Stimulated activated CD8-positive, alpha-beta memory T cell treated with anti-CD3 and anti-CD28 coated beads, Interleukin-4, amount 100 ng/mL, for 48 hours (primary cell): ENCODE results near the gene NTN1.

ENCODE experiments used
- DNase-seq: peaks from one replicate; pipeline ENCODE4 v3.0.0-alpha.2; 2020

NTN1 gene

DNA sequence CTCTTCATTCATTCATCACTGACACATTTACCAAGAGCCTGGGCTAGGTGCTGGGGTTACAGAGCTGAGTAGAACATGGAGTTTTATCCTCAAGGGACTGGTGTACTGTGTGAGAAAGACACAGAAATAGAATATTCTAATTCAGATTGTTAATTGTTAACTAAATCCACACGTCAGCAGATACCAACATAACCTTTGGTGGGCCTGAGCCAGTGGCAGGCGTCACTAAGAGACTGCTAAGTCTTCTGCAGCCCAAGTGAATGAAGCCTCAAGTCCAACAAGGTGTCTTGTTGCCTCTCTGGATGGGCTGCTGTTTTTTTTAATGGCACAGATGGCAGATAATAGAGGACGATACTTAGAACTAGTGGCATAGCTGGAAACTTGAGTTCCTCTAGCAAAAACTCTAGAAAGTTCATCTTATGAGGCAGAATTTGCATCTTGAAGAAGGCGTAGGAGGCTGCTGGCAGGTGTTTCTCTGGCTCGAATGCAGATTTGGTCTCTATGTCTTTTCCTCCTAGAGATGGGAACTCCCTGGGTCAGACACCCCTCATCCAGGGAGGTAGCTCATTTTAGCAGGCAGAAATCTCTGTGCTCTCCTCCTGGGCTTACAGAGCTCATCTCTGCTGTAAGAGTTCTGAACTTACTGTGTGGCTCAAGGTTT is 179.5 kb downstream of the NTN1 start:
- no peak for DNase-seq

DNA sequence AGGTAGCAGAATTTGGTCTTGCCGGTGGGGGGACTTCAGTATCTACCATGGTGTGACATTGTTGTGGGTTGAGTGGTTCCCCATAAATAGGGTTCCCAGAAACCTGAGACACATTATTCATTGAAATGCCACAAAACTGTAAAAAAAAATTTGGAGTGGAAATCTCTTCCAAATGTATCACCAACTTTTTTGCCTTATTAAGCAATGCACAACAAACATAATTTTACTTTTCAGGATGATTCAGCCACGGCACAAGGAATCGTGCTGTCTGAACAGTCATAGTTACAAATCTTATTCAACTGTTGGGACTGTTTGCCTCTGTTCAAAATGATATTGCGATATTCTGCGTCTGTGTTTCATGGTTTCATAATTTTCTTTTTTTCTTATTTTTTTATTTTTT is 181.2 kb downstream of the NTN1 start:
- no peak for DNase-seq

DNA sequence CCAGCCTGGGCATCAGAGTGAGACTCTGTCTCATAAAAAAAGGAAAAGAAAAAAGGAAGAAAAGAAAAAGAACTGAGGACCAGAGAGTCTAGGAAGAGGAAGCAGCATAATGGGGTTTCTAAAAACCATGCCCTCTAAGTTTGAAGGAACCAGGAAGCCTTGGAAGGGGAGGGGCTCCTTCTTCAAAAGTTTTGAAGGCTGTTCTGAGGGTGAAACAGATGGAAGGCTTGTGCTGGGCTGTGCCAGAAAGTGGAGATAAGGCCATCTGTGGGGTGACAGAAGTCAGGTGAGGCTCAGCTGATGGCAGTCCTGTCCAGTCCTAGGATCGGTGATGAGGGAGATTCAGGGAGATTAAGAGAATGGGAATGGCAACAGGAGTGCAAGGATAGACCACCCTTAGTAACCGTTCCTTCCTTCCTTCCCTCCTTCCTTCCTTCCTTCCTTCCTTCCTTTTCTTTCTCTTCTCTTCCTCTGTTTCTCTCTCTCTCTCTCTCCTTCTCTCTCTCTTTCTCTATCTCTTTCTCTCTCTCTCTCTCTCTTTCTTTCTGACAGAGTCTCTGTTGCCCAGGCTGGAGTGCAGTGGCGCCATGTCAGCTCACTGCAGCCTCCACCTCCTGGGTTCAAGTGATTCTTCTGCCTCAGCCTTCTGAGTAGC is 182.6 kb downstream of the NTN1 start:
- no peak for DNase-seq

DNA sequence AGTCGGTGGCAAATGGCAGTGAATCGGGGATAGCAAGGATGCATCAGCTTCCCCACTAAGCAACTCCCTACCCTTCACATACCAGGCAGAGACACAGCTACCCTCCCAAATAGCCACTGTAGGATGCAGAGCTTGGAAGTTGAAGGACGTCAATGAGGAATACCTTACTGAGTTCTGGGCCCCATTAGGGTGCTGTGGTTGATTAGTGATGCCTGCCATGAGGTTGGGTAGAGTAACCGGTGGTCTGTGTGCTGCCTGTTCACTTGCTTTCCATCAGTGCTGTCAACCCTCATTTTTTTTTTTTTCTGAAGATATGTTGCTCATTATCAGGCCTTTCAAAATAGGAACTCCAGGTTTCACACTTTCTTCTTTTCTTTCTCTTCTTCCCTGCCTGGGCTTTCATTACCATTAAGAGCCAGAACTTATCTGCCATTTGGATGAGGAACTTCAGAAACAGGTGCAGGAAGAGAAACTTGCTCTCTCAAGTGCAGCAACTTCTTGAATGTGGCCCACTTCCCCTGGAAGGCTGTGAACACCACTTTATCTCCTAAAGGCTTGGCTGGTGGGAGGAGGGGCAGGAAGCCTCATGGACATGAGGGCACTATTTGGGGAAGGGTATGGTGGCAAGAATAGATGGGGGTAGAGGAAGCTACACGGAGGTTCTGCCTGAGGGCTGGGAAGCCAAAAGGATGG is 183.5 kb downstream of the NTN1 start:
- DNase-seq: no peak

DNA sequence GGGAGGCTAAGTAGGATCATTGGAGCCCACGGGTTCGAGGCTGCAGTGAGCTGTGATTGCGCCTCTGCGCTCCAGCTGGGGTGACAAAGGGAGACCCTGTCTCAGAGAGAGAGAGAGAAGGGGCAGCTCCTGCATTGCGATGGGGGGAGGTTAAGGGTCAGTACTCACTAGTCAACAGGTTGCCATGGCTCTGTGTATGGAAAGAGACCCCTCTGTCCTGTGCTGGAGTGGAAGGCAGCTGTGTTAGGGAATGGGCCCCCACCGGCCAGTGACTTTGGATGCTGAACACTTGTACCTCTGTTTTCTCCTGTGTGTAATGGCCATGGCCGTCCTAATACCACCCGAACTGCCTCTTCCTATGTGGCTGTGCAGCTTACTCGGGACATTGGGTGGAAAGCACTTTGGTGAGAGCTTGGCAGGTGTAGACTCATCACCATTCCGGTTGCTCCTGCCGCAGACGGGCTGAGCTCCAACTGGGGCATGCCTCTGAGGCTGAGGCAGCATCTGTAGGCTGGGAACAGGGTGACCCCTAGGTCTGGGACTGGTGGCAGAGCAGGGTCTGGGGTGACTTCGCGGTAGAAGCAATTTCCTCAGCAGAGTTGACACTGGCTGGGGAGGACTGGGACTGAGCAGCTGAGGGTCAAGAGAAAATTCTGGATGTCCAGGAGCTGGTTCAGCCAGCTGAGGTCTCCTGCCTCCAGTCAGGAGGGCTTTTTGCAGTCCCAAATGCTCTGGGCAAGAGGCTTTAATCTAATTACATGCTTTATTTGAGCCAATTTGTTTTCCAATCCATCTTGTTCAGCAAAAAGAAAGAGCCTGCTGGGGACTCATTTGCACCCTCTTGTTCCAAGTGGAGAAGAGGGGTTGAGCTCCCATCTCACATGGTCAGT is 184.5 kb downstream of the NTN1 start:
- DNase-seq: no peak

DNA sequence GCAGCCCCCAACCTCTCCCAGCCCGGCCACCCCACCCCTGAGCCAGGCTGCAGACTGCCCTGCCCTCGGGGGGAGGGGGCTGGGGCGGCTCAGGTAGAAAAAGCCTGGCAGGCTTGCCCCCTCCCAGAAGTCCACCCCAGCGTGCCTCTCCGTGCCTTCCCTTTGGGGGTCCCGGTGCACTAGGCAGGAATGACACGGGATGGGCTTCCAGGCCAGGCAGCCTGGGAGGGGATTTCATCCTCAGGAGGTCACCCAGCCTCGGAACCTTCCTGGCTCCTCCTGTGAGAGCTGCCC is 185.0 kb downstream of the NTN1 start:
- DNase-seq: no peak

DNA sequence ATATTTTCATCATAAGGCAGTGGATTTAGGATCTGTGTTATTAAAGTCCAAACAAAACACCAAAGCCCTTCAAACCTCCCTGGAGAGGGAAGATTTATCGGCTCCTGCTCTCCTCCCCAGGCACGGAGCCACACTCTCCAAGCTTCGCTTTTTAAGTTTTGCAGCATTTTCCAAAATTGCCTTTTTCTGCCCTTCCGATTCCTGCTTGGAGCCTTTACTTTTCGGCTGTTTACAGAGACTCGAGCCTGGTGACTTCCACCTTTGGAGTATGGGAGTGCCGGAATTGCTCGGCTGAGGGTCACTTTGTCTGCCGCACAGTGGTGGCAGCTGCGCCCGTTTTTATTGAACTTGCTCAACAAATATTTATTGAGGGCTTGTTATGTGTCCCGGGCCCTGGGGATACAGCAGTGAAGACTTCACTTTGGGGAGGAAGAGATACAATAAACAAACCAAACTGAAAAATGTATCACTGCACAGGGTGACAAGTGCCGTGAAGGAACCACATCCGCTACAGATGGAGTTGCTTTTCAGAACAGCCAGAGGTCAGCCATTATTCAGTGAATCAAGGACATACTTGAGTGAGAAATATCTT is 185.5 kb downstream of the NTN1 start:
- DNase-seq: no peak

DNA sequence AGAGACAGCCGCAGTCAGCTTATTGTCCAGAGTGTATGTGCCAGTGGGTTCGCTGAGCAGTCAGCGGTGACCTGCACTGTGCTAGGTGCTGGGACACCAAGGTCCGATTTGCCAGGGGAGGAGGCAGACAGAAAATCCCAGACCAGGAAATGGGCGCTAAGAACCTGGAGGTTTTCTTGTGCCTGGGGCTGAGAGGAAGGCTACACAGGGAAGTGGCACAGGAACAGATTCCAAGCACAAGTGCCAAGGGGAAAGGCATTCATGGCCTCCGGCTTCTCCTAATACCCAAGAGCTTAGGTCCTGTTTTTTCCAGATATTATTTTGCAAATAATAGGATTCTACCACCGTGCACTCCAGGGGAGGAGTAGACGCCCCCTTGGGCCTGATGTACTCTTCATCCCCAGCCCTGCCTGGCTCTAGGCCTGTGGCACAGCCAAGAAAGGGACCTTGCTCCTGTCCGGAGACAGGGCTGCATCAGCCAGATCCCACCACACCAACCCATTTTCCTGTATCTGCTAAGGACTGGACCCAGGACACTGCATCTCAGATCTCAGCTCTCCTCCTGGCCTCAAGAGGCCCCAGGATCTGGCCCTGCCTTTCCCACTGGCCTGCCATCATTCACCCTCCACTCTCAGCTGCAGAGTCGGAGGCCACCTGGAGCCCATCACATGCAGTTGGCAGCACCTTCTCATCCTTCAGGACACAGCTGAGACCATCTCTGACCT is 187.2 kb downstream of the NTN1 start:
- no peak for DNase-seq

DNA sequence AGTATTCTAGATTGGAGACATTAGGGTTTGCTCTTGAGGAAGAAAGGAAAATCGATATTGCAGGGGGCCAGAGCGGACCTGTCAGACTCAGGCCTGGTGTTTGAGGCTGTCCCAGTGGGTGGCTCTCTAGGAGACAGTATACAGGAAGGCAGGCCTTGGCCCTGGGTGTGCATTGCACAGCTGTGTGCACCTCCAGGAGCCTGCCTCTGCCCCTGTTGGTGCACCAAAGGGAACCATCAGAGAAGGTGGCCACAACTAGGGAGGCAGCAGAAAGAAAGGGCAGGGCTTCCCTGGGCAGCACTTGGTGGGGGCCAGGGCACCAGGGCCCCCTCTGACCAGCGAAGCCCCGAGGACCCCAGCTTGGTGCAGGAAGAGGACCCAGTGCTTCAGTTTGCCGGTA is 188.0 kb downstream of the NTN1 start:
- DNase-seq: no peak

DNA sequence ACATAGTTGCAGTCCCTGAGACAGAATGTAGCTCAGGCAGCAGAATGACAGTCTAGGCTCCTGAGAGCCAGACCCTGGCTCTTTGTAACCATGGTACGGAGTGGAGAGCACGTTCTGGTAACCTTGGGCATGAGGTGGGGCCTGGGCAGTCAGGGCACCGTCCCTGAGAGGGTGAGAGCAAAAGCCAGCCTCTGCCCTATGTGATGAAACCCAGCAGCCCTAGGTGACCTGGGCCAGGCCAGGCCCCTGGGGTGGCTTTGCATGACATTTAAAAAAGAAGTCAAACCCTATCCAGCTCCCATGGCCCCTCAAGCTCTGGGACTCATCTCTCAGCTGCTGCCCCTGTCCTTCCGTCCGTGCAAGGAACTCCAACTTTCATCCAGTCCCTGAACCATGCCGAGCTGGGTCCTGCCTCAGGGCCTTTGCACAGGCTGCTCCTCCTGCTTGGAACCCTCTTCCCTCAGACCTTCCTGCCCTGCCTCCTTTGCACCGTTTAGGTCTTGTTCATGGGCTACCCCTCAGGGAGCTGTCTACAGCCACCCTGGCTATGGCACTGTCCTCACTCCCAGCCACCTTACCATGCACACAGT is 188.6 kb downstream of the NTN1 start:
- no peak for DNase-seq

DNA sequence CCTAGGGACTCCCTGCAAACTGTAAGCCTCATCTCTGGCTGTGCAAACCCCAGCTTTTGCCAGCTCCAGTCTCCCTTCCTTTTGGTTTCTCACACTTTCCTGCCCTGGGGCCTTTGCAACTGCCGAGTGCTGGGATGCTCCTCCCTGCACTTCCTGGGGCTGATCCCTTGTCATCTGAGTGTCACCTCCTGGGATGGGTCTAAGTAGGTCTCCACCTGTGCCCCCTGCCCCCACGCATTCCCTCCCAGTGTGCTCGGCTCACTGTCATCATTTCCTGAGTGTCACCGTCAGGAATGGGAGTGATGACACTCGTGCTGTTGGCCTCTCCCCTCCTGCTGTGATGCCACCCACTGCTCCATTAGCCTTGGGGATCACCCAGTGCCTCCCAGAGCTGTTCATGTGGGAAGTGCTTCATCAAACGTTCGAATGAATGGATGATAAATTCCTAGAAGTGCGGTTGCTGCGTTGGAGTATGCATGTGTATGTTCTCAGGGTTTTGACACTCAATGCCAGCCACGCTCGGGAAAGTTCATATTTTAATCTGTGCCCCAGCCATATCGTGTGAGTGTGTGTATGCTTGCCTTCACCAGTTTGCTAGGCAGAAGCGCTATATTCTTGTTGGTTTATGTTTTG is 189.9 kb downstream of the NTN1 start:
- no peak for DNase-seq

DNA sequence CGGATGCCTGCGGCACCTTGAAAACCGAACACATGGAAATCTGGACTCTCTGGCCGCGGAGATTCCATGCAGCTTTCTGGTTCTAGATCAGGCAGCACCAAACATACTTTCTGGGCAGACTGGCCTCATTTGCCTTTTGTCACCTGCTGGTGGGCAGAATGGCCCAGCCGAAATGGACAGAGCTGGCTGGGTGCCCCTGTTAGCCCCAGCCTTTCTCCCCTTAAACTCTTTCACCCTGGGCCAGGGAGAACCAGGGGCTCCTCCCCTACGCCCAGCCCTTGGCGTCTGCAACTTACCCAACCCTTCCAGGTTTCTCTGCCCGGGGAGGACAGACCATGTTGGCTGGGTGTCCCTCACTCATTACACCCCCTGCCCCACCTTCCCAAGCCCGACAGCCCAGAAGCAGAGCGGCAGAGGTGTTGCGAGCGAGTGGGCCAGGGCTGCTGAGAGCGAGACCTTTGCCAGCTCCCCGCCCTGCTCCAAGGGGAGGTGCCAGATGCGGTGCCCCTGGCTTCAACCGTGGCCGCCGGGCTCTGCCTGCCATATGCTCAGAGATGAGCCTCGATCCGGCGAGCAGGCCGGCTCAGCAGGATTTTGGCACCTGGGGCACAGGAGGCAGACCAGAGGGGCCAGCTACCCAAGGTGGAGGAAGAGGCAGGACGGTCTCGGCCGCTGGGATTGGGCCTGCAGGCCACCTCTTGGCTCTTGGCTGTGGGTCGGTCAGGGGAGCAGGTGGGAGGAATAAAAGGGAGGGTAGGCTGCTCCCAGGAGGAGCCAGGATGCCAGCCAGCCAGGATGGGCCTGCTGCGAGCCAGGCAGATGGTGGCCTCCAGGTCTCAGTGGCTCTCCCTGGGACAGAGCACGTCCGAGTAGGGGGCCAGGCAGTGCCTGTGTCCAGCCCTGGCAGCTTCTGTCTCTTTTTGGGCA is 191.3 kb downstream of the NTN1 start:
- DNase-seq: no peak

DNA sequence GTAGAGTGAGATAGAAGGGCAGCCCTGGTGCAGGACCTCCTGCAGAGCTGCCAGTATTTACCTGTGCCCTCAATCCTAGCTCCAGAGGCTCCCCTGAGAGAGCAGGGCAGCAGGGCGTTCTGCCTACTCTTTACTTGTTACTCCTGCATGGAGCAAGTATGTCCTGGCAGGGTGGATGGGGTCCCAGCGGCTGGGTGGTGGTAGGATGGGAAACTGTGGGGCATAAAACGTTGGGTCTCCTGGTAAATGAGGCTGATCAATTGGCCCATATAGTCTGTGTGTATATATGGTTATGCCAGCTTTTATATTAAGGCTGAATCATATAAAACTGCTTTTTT is 192.0 kb downstream of the NTN1 start:
- no peak for DNase-seq

DNA sequence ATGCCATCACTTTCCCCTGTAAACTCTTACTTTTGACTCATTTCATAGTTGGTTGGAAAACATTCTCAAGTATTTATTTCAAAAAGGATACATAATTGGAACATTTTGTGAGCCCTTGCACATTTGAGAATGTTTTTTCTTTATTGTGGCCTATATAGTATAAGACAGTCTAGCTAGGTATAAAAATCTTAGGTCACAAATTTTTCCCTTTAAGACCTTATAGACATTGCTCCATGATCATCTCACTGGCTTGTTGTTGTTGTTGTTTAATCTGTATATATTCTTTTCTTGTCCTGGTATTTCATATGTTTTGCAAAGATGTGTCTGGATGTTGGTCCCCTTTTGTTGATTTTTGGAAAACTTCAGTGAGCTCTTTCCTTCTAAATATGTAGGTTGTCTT is 194.2 kb downstream of the NTN1 start:
- no peak for DNase-seq

DNA sequence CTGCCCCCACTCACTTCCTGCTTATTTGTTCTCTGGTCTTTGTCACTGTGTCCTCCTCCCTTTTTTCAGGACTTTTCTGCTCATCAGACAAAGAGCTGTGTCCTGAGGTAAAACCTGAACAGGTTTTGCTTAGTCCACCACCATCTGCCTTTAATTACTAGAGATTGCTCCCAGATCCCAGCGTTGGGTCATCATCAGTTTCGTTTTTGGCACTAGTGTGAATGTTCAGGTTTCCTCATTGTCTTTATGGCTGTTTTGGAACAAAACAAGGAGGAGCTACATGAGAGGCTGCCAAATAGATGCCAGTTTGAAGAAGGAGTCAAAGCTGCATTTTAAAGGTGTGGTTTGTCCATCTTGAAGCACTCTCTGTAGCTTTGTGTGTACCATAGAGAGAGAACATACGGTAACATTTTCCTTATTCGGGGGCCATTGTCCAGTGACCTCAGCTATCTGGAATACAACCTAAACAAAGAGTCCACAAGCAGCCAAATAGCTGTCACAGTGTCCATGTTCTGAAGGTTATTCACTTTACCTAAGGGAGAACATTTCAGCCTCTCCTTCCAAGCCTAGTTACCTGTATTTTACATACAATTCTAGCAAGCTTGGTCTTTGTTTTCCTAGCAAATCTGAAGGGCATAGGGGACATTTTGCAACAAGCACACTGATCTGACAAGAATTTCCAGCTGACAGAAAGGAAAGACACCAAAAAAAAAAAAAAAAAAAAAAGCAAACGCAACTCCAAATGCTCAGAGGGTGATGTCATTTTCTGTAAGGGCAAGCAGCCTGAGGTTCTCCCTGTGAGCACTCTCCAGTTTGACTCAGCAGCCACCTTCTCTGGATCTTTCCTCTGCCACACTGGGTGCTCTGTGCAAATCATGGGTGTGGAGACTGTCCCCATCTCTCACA is 196.1 kb downstream of the NTN1 start:
- no peak for DNase-seq

DNA sequence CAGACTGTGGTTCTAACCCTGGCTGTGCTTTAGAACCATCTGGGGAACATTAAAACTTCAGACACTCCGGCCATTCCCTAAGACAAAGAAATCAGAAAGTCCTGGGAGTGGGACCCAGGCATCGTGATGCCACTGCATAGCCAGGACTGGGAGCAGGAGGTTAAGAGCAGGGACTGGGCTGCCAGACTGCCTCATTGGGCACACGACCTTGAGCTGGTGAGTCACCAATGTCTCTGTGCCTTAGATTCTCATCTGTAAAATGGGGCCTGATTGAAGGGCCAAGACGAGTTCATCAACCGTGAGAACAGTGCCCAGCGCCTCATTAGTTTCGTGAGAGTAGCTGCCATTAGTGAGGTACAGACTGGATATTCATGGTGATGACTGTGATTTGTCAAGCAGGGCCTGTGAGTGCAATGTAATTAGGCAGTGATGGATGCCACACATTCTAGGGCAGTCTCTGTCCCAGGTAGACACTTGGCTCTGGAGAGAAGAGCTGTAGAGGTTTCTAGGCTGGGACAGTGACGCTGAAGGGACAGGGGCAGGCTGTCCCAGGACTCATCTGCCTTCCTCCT is 196.8 kb downstream of the NTN1 start:
- DNase-seq: no peak

DNA sequence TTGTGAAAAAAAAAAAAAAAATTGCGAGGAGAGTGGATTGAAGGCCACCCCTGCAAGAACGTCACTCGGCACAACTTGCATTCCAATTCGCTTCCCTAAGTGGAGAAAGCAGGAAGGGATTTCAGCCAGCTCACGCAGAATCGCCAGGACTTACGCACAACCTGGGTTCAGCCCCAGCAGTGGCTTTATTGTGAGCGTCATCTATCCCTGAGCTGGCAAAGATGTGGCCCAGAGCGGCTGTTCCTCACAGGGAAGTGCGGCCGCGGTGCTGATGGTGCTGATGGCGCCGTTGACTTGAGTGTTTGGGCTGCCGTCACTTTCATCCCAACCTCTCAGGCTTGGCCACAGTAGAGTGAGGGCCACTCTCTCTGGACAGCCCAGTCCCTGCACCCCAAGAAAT is 197.6 kb downstream of the NTN1 start:
- no peak for DNase-seq

DNA sequence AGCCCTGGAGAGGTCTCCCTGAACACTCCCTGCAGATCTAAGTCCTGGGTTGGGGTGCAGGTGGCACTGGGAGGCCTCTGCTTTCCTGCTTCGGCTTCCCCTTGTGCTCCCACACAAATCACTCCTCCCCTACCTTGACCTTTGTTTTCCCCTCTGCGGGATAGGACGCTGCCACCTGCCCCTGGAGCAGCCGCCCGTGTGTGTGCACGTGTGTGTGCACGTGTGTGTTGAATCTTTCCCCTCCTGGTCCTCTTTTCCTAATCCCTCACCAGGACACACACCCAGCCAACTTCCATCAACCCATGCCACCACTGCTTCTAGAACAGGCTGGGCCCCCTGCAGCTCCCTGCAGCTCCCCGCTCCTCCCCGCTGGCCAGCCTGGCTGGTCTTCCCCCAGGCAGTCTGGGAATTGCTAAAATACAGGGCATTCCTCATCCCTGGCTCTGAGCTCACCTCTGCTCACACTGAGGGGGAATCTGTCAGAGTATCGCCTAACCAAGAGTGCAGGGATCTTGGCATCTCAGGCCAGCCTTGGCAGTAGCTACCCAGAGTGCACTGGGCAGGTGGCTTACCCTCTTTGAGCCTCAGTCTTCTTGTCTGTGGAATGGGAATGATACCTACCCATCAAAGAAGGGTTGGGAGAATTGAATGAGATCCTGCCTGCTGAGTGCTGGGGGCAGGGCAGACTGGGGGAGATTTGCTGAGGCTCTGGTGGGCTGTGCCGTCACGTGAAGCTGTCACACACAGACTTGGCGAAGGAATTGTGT is 198.5 kb downstream of the NTN1 start:
- no peak for DNase-seq
